Measurements from ENCODE around the gene PDE4D.

PDE4D gene

DNA sequence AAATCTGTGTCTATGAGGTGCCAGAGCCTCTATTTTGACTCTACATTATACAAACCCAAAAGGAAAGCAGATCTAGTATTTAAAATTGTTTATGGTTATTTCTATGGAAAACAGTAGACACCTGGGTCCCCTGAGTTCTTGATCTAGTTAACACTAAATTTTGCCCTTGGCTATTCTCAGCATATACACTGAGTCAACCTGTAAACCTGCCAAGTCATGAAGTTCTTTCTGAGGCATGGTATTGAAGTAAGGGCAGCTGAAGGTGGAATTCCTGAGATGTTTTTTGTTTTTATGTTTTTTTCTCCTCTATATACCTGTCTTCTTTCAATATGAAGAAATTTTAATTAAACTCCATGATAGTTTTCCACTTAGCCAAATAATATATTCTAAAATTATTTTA lies 120.2 kb downstream of the PDE4D start:
- H3K4me3 ChIP-seq (ENCODE audit: low read length) = no peak overlapping the region
- TF ChIP-seq, protein P1, sequence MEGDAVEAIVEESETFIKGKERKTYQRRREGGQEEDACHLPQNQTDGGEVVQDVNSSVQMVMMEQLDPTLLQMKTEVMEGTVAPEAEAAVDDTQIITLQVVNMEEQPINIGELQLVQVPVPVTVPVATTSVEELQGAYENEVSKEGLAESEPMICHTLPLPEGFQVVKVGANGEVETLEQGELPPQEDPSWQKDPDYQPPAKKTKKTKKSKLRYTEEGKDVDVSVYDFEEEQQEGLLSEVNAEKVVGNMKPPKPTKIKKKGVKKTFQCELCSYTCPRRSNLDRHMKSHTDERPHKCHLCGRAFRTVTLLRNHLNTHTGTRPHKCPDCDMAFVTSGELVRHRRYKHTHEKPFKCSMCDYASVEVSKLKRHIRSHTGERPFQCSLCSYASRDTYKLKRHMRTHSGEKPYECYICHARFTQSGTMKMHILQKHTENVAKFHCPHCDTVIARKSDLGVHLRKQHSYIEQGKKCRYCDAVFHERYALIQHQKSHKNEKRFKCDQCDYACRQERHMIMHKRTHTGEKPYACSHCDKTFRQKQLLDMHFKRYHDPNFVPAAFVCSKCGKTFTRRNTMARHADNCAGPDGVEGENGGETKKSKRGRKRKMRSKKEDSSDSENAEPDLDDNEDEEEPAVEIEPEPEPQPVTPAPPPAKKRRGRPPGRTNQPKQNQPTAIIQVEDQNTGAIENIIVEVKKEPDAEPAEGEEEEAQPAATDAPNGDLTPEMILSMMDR (IDR thresholded peaks at IDR 0.05; ENCODE audit: insufficient read depth, low read depth, low read length, missing control alignments) = no peak
- peak; percentile 82 for DNase-seq (ENCODE audit: low read depth)

DNA sequence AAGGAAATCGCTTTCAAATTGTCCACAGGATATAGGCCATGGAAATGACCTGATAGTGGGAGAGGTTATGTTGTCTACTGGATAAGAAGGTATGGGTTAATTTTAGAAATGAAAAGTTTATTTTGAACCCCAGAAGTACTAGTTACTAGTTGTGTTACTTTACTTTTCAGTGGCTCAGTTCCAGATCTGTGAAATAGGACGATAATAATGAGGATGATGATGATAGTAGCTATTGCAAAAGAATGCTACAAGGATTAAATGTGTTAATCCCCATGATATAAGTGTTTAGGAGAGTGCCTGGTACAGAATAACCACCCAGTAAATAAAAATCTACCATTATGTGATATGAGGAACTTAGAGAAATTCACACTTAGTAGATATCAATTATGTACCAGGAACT lies 120.8 kb downstream of the PDE4D start:
- TF ChIP-seq, protein P1 (IDR thresholded peaks at IDR 0.05; ENCODE audit: insufficient read depth, low read depth, low read length, missing control alignments) = no peak
- no peak overlapping the region for H3K4me3 ChIP-seq (ENCODE audit: low read length)
- DNase-seq (ENCODE audit: low read depth) = no peak

DNA sequence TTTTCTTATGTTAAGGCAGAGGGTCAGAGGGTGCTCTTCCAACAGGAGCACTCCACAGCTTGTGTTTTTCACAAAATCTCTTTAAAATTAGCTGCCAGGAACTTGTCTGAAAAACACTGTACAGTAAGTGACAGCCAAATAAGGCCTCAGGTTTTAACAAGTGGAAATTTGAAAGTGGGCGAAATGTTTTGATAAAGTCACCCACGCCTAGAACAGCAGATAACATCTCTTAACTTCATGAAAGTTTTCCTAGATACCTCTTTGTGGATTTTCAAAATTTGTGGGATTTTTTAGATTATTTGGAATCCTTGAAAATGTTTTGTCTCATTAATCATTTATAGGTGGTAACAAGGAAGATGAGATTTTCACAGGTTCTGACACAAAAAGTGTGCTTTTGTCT lies 121.3 kb downstream of the PDE4D start:
- TF ChIP-seq, protein P1 (IDR thresholded peaks at IDR 0.05; ENCODE audit: insufficient read depth, low read depth, low read length, missing control alignments) = no peak
- DNase-seq (ENCODE audit: low read depth) = no peak
- no peak overlapping the region for H3K4me3 ChIP-seq (ENCODE audit: low read length)

DNA sequence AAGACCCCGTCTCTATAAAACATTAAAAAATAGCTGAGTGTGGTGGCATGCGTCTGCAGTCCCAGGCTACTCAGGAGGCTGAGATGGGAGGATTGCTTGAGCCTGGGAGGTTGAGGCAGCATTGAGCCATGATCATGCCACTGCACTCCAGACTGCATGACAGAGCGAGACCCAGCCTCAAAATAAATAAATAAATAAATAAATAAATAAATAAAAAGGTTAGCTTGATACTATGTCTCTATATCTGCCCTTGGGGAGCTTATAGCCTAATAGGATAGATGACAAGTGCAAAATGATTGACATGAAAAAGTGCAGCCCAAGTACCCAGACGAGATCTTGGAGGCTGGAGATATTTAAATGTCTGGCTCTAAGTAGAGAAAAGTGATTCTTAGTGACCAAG lies 122.6 kb downstream of the PDE4D start:
- peak overlapping the region; percentile 85 for H3K4me3 ChIP-seq (ENCODE audit: low read length)
- TF ChIP-seq, protein P1 (IDR thresholded peaks at IDR 0.05; ENCODE audit: insufficient read depth, low read depth, low read length, missing control alignments) = no peak
- DNase-seq (ENCODE audit: low read depth) = no peak

DNA sequence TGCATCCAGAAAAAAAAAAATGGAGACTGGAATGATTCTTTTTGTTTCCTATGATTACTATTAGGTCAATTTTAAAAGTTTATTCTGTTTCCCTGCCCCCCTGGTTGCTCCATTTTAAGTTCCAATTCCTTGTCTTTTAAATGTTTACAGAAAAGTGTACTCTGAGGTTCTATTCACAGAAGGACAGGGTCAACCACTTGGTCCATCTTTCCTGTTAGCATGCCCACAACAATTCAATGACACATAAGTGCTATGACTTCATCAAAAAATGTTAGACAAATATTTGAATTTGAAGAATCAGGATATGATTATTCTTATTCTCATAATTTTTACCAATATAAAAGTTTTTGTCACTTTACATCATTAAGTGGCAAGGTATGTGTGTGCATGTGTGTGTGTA lies 123.7 kb downstream of the PDE4D start:
- TF ChIP-seq, protein P1 (IDR thresholded peaks at IDR 0.05; ENCODE audit: insufficient read depth, low read depth, low read length, missing control alignments) = no peak
- DNase-seq (ENCODE audit: low read depth) = no peak
- peak overlapping the region; percentile 85 for H3K4me3 ChIP-seq (ENCODE audit: low read length)

DNA sequence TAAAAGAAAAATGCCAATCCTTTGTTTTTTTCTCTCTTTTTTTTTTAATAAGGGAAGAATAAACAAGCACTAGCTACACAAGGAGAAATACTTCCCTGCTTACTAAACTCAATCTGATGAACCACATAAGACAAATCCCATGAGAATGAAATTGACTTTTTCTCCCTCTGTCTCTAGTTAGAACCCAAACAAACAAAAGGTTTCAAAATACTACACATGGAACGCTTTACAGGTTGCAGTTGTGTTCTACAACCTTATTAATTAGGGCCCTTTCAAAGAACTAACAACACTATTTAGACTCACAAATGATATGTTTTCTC lies 124.5 kb downstream of the PDE4D start:
- no peak for DNase-seq (ENCODE audit: low read depth)
- TF ChIP-seq, protein P1 (IDR thresholded peaks at IDR 0.05; ENCODE audit: insufficient read depth, low read depth, low read length, missing control alignments) = no peak
- H3K4me3 ChIP-seq (ENCODE audit: low read length) = peak overlapping the region; percentile 85

DNA sequence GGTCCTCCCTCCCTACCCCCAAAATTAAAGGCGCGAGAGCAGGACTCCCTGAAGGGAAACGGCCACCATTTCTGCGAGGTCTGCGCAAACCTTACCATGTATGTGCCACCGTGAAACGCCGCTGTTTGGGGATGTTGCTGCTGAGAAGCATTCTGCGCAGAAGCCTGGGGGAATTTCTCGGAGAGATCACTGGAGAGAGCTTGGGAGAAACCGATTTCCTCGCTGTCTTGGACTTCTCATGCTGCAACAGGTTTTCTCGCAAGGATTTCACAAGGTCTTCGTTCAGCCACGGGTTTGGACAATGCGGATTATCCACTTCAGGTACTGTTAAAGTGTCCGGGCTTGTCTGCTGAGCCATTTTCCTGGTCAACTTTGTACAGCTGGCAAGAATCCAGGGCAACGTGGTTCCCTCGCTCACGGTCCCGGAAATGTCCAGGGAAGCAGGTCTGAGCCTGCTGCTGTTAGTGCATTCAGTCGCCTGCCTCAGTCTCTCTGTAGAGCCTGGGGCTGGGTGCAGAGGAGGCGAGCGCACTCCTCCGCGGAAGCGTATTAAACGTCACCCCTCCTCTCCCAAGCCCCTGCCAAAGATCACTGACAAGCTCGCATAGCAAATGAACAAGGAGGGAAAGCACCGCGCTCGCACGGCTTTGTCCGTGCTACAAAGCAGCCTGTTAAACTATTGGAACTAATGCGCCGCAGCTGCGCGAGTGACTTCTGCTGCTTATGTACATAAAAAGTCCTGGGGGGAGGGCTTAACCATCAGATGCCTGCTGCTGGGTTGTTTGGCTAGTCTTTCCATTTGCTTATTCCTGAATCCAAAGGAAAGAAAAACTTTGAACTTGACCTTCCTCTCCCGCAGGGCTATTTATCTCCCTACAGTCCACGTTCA lies 125.1 kb downstream of the PDE4D start:
- peak overlapping the region; percentile 85 for H3K4me3 ChIP-seq (ENCODE audit: low read length)
- DNase-seq (ENCODE audit: low read depth) = peak; percentile 92
- TF ChIP-seq, protein P1 (IDR thresholded peaks at IDR 0.05; ENCODE audit: insufficient read depth, low read depth, low read length, missing control alignments) = no peak

Measured in epithelial cell of esophagus (primary cell).